TTC549 (cell line): ENCODE results near the gene TRIB2.
"Not testable (repeated sequence)": the region's sequence is repeated elsewhere in the genome, so short reads cannot be mapped to it uniquely, and the experiment has no call there.

Source experiments
- FAIRE-seq: peaks from 2 replicates; lab custom pipeline; 2012; peaks lifted over from hg19 to GRCh38; lab: Jason Lieb, UNC

TRIB2 gene

DNA sequence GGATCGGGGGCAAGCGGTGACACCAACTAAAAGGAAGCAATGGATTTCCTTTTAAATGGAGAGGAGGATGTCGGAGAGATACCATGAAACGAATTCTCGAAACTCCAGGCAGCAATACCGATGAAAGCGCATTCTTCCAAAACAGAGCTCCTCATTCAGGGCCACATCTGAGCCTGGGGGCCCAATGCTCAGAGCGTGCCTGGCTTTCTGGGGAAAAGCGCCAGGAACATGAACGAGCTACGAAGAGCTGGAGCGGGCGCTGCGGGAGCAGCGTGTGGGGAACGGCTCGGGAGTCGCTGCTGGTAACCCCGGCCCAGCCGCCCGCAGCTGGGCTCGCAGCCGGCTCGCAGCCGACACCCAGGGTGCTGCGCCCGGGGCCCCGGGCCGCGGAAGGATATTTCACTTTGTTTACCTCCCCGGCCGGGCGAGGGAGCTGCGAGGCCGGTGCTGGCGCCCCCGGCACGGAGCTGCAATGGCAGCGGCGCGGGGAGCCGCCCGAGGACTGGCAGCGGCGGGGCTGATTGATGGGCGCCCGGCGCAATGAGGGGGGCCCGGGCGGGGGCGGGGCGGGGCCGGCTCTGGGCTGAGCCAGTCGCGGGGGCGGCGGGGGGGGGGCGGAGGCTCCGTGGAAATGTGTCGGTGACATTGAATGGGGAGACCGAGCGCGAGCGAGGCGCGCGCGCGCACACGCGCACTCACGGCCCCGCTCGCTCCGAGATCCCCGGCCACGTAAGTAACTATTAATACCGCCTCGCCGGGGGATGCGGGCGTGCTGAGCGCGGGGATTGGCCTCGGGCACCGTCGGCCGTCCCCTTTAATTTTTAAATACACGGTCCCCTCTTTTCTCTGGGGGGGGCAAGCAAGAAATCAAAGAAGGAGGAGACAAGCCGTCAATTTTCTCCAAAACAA lies at the start of gene TRIB2:
Gene TRIB2 (plus strand): TSS at position 655 of the 909 bp plus-strand sequence. CDS start 1,372 bp downstream, outside the sequence.
- no peak for FAIRE-seq

- FAIRE-seq, result no peak
These were observed 47.7 kb upstream of the TRIB2 start for GRCh38 chr2:12669036-12669435.

DNA sequence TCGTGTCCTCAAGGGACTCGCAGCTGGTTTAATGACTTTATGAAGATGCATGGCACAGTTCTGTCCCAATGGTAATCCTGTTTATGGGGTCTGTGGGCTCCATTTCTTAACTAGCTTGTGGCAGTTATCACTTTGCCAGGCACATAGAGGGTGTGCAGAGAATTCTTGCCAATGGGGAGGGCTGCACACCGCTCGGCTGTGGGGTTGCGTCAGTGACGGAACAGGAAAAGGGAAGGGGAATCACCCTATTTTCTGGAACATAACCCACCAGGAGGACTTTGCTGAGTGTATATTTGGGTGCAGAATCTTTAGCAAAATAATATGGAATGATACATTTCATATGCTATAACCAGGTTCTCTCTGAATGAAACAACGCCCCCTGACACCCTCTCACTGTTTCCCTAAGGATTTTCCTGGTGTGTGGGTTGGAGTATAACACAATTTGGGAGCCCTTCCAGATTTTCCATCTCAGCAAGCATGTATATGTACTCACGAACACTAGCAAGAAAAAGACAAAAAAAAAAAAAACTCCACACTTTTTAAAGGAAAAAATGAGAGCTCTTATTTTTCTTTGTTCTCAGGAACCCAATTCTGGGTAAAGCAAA lies 43.9 kb upstream of the TRIB2 start:
- FAIRE-seq, result no peak

- FAIRE-seq, result no peak
These were observed 42.0 kb upstream of the TRIB2 start for GRCh38 chr2:12674644-12675328.

DNA sequence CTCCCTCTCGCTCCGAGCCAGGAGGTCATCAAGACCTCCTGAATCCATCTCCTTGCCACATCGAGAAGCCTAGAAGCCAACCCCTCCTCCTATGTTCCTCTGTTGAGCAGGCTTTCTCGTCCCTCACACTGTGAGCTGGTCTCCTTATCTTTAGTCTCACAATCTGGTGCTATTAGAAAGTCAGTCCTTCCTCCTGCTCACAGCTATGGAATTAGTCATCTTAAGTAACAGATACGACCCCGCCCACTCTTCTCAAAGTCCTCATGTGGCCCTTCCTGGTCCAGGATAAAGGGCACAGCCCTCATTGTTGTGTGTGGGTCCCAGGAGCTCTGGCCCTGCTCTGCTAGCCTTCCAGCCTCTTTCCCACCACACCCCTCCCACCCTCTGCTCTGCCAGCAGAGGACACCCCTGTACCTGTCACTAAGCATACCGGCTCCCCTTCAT lies 41.4 kb upstream of the TRIB2 start:
- FAIRE-seq, result no peak

- FAIRE-seq, result no peak
These were observed 40.9 kb upstream of the TRIB2 start for GRCh38 chr2:12675801-12676200.

DNA sequence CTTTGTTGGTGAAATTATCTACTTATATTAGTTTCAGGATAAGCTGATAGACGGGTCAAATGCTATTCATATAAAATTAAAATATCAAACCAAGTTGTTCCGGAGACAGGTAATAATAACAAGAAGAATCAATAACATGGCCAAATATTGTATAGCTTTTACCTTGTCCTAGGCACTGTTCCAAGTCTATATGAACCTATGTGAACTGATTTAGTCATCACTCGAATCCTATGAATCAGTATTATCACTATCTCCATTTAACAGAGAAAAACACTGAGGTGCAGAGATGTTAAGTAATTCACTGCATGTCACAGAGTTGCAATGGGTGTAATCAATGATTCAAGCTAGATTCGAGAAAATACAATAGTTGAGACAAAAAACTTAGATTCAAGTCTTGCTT lies 40.0 kb upstream of the TRIB2 start:
- no peak for FAIRE-seq

DNA sequence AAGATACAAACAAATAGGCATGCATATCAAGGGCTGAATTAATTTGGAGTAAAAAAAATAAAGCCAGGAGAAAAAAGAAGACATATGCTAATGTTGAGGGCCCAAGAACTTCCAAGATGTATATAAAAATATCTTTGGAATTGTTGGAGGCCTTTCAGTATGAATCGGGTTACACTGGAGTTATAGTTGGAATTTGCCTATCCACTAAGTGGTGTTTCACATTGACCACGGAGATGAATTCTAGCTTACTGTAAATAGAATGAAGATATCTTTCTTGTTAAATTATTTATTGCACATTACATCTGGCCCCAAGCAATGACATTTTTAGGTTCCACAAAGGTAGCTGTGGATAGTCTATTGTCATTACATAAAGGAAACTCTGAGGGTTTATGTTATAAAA lies 38.5 kb upstream of the TRIB2 start:
- FAIRE-seq, result no peak

DNA sequence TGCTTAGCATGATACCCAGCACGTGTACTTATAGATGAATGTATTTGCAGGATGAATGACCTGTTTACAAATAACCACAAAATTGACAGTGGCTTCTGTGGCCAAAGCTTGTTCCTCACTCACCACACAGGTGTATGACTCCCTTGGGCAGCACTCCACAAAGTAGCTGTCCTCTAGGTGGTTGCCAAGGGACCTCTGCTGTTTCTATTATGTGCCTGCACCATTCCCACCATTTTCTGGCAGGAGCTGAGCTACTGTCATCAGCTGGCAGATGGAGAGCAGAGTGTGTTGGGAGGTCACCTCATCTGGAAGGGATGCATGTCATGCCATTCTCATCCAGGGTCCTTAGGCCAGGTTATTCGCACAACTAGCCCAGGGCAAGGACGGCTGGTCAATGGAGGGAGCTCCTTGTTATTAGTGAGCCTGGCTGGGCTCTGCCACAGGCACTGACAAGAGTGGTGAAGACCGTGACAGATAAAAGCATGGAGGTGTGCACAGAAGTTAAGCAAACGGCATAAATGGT lies 37.1 kb upstream of the TRIB2 start:
- FAIRE-seq, result no peak

GRCh38 chr2:12680115-12680514 lies 36.6 kb upstream of the TRIB2 start:
- not testable (repeated sequence) for FAIRE-seq

GRCh38 chr2:12682017-12682416 lies 34.7 kb upstream of the TRIB2 start:
- FAIRE-seq, result no peak

DNA sequence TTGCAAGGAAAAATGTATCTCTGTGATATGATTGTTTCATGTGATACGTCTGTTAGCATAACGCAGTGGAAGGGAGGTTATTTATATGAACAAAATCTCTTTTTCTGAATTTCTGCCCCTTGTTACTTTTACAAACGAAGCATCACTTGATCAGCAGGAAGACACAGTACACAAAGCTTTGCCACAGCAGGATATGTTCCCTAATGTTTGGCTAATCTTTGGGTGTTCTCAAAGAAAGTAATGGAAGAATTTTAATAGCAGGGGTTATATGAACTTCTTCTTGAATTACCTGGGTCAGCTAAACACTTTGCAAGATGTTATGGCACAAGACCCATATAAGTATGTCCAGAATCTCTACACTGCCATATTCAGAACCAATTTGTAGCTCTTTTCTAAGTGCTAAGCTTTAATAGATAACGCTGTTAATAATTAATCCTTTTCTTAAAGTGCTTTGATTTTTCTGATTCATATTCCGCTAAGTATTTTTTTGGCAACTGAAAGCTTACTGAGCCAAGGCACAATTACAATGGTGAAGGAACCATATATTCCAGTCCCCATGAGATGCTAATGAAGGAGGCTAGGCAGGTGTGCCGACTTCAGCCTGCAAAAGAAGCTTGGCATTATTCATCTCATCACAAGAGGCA lies 33.2 kb upstream of the TRIB2 start:
- no peak for FAIRE-seq

GRCh38 chr2:12684471-12684936 lies 32.2 kb upstream of the TRIB2 start:
- no peak for FAIRE-seq

- FAIRE-seq, result no peak
These were observed 31.6 kb upstream of the TRIB2 start for GRCh38 chr2:12685145-12685544.

DNA sequence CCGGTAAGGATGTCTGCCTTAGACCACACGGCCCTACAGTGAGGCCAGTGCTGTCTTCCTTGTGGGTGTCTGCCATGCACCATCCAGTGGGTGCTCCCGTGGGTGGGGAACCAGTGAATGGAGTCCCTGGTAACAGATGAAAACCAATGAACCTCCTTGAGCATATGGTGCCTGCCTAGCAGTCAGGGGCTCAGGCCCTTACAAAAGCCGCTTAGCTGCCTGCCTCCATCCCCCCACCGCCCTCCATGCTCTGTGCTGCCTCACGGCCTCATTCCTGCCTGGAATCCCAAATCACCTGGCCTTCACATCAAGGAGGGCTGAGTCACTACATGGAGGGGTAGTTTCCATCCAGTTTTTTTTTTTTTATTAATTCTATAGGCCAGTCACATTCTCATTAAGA lies 30.8 kb upstream of the TRIB2 start:
- no peak for FAIRE-seq

- no peak for FAIRE-seq
These were observed 29.9 kb upstream of the TRIB2 start for GRCh38 chr2:12686708-12687283.

DNA sequence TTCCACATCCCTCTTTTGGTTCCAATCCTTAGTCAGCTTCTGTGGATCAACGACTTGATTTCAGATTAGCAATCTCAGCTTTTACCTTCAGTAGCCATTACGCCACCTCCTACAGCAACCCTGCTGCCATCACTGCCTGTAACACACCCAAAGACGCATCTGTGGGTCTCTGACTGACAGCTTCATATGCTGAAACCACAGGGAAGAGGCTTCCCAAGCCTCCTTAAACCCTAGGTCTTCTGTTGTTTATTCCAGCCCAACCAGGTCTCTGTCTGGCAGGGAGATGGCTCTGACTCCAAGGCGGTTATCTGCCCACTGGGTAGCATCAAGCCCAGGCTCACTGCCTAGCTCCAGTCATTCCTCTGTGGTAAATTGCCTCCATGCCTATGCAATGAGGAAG lies 28.6 kb upstream of the TRIB2 start:
- FAIRE-seq, result no peak

DNA sequence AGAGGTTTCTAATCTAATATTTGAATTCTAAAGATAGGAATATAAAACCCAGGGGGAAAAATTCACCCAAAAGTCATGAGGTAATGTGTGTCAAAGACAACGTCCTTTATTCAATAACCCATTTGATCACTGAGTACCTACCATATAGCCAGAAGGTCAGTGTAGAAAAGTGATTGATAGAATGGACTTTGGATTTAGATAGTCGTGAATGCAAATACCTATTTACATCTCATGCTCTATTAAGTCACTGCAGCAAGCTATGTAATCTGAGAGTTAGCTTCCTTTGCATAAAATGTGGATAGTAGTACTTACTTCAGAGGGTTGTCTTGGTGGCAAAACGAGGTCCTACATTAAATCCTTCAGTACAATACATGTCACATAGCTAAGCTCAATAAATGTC lies 27.8 kb upstream of the TRIB2 start:
- FAIRE-seq, result no peak

DNA sequence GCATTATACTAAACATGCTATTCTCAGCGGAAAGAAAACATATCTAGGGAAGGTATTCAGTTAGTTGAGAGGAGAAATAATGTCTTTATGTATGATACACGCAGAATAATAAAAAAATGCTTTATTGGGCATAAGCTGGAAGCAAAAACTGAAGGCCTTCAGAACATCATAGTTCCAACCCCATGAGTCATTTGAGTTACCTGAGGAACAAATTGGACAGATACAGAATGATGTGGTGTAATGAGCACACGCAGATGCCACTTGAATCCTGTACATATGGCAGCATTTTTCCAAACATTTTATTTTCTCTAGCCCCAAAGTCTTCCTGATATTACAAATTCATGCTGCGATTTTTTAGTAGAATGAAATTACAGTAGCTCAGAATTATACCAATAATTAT lies 23.2 kb upstream of the TRIB2 start:
- no peak for FAIRE-seq

DNA sequence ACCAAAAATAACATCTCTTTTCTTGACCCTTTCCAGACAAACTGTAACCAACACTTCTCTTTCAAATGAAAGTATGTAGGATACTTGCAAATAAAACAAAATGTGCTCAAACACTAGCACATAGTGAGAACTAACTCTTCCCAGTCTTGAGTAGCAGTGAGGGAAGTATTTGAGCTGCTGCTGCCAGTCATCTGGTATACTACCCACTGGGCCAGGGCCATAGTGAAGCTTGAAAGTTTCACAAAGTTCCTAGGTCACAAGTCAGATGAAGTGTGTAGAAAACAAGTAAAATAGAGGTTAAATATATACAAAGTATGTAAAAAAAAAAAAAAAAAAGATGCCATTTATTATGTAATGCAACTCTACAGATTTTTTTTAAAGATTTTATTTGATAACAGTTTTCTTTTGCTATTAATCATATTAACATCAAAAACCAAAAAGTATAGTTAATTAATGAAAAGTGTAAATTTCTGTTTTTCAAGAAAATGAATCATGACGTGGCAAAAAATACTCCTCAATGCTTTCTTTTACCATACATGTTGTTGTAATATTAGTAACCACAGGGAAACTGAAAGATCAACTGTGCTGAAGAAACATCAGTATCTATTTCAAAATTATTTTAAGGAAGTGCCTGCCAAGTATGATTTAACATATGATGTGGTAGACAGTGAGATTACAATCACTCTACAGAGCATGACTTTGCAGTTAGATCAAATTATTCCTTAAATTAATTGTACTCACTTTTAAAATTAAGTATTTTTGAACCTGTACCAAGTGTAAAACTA lies 21.6 kb upstream of the TRIB2 start:
- peak; percentile 40 for FAIRE-seq

DNA sequence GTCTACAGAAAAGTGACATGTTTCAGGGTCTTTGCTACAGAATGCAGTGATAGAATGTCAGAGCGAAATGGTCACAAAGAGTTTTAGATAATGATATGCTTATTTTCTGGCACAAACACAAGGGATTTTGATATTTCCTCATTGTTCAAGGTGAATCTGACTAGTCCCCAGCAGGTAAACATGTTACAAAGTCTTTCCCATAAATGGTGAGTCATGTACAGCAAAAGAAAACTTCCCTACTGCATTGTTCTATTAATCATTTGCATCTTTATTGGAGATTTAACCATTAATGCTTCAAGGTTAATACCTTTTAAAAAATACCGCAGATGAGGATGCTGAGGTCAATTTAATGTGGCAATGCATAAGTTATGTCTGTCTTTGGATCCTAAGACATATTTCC lies 19.1 kb upstream of the TRIB2 start:
- no peak for FAIRE-seq
